ENCODE measurements around the gene PRSS2.

DNA sequence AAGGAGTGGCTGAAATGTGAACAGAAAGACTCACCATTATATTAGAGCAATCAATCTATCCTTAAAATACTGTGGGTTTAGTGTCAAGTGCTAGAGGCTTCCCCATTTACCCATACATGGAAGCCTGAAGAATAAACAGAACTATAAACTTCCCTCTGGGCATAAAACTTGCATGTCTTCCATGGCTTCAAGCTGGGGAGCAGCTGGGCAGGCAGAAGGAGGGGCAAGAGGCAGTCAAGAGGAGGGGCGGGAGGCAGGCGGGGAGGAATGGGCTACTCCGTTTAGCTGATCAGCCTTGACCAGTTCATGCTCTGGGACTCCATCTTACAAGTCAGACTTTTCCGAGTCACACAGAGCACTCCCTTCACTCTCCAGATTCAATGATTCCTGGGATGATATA lies 25.0 kb upstream of the PRSS2 start:
- TF ChIP-seq POLR2A (IDR thresholded peaks at IDR 0.05) (no peak), EP300 (IDR thresholded peaks at IDR 0.05) (no peak), POLR2AphosphoS5 (IDR thresholded peaks at IDR 0.05) (no peak)
- TF ChIP-seq, protein P1, sequence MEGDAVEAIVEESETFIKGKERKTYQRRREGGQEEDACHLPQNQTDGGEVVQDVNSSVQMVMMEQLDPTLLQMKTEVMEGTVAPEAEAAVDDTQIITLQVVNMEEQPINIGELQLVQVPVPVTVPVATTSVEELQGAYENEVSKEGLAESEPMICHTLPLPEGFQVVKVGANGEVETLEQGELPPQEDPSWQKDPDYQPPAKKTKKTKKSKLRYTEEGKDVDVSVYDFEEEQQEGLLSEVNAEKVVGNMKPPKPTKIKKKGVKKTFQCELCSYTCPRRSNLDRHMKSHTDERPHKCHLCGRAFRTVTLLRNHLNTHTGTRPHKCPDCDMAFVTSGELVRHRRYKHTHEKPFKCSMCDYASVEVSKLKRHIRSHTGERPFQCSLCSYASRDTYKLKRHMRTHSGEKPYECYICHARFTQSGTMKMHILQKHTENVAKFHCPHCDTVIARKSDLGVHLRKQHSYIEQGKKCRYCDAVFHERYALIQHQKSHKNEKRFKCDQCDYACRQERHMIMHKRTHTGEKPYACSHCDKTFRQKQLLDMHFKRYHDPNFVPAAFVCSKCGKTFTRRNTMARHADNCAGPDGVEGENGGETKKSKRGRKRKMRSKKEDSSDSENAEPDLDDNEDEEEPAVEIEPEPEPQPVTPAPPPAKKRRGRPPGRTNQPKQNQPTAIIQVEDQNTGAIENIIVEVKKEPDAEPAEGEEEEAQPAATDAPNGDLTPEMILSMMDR (IDR thresholded peaks at IDR 0.05), result no peak

Data from gastroesophageal sphincter (tissue), 3 donors.